HepG2 (cell line): ENCODE data around the gene CACNG4. TPM values are rescaled to one million over a fixed set of nuclear protein-coding genes. Genes with fewer than 3 reads are reported as not detected.

Experiments used
- ATAC-seq: fragments of 200-7000 bp; cut with Tn5 transposase; 3 replicates; pipeline ENCODE4 v1.9.1; 2020; ENCODE audit warnings: mild to moderate bottlenecking, moderate library complexity
- BruUV-seq: library from RNA; stranded (reverse); fragments of 400-500 nt; replicated peaks from 2 replicates; lab custom pipeline; 2021; lab: Mats Ljungman, UMichigan
- CTCF ChIA-PET: fragments of 300-600 bp; formaldehyde crosslinking; extraction: SDS; loops from one replicate; lab custom pipeline; 2021; ENCODE audit warnings: low total read pairs, inconsistent platforms, low intra/inter-chr PET ratio; lab: Yijun Ruan, JAX
- POLR2A ChIA-PET: fragments of 350-600 bp; sonication (Branson Sonifier 250); formaldehyde crosslinking; loops from one replicate; lab custom pipeline; 2020; ENCODE audit warnings: antibody characterized with exemption, inconsistent platforms; lab: Yijun Ruan, JAX
- DNase-seq: peaks from one replicate; pipeline ENCODE4 v3.0.0-alpha.2; 2015; ENCODE audit warnings: low spot score
- FAIRE-seq: peaks from 3 replicates; lab custom pipeline; 2011; peaks lifted over from hg19 to GRCh38; lab: Jason Lieb, UNC
- H2AFZ ChIP-seq: one replicate; pipeline ENCODE4 v1.6.1; 2011; ENCODE audit warnings: low read length, inconsistent platforms
- H3K27ac ChIP-seq: fragments of 300-600 bp; 3 replicates; pipeline ENCODE4 v1.8.0; 2011; ENCODE audit warnings: mixed run types, mild to moderate bottlenecking, mixed read lengths, low read length, inconsistent platforms; ENCODE audit not compliant: insufficient read depth; ENCODE audit errors: extremely low read length
- H3K27me3 ChIP-seq, 2 experiments: fragments of 200-600 bp in 1 of 2; 2 replicates in 1 of 2; 3 replicates in 1 of 2; pipeline versions ENCODE4 v1.6.0 to v1.8.0; 2011; ENCODE audit warnings: low read length in 2 of 2, mild to moderate bottlenecking in 2 of 2, moderate library complexity in 2 of 2, inconsistent platforms in 1 of 2; ENCODE audit not compliant: insufficient read depth in 2 of 2, control insufficient read depth in 1 of 2
- H3K36me3 ChIP-seq, 2 experiments: fragments of 200-600 bp in 1 of 2; replicated peaks in 1 of 2; 2 replicates in 1 of 2; 3 replicates in 1 of 2; pipeline versions ENCODE4 v1.5.1 to v1.8.0; 2011; ENCODE audit warnings: low read length in 2 of 2, inconsistent platforms in 1 of 2; ENCODE audit not compliant: insufficient read depth in 2 of 2, control insufficient read depth in 1 of 2
- H3K4me1 ChIP-seq: 2 replicates; pipeline ENCODE4 v1.5.1; 2012; ENCODE audit warnings: low read length, inconsistent platforms; ENCODE audit not compliant: insufficient read depth
- H3K4me2 ChIP-seq: 2 replicates; pipeline ENCODE4 v1.6.0; 2011; ENCODE audit warnings: low read depth, low read length, inconsistent platforms
- H3K4me3 ChIP-seq, 3 experiments: fragments of 200-600 bp in 1 of 3; sonication (generic), shearing (Covaris generic) in 1 of 3; replicated peaks in 1 of 3; 2 replicates each; pipeline ENCODE4 v1.5.1; 2011 to 2016; ENCODE audit warnings: low read length in 3 of 3, inconsistent platforms in 2 of 3, low read depth in 2 of 3, mild to moderate bottlenecking in 2 of 3, control low read depth in 1 of 3, mixed read lengths in 1 of 3; ENCODE audit not compliant: insufficient read depth in 1 of 3
- H3K79me2 ChIP-seq: one replicate; pipeline ENCODE4 v1.6.1; 2011; ENCODE audit warnings: low read length, inconsistent platforms; ENCODE audit not compliant: insufficient read depth
- H3K9ac ChIP-seq: 2 replicates; pipeline ENCODE4 v1.6.0; 2011; ENCODE audit warnings: mild to moderate bottlenecking, low read depth, low read length, inconsistent platforms; ENCODE audit not compliant: insufficient read depth
- H3K9me3 ChIP-seq: 2 replicates; pipeline ENCODE4 v1.5.1; 2012; ENCODE audit warnings: mild to moderate bottlenecking, low read length
- H4K20me1 ChIP-seq: 2 replicates; pipeline ENCODE4 v1.6.0; 2011; ENCODE audit warnings: inconsistent platforms, mild to moderate bottlenecking, low read length, moderate library complexity; ENCODE audit not compliant: insufficient read depth
- MAF1 ChIP-seq: sonication (generic); formaldehyde crosslinking; IDR thresholded peaks from 2 replicates; pipeline ENCODE4 v1.5.0; 2020; ENCODE audit warnings: missing genetic modification reagents, borderline replicate concordance
- RFXAP ChIP-seq: sonication (generic); formaldehyde crosslinking; IDR thresholded peaks from 2 replicates; pipeline ENCODE4 v1.4.0; 2020; ENCODE audit warnings: missing genetic modification reagents, borderline replicate concordance
- SALL2 ChIP-seq: sonication (generic); formaldehyde crosslinking; IDR thresholded peaks from 2 replicates; pipeline ENCODE4 v1.8.1; 2023; ENCODE audit warnings: mild to moderate bottlenecking, missing genetic modification reagents, inconsistent platforms
- ZNF329 ChIP-seq: sonication (generic); formaldehyde crosslinking; IDR thresholded peaks from 2 replicates; pipeline ENCODE4 v1.9.0; 2021; ENCODE audit warnings: low read depth, mild to moderate bottlenecking, missing genetic modification reagents
- ZNF547 ChIP-seq: sonication (generic); formaldehyde crosslinking; IDR thresholded peaks from 2 replicates; pipeline ENCODE4 v1.5.1; 2020; ENCODE audit warnings: mild to moderate bottlenecking, missing genetic modification reagents
- ZNF652 ChIP-seq: IDR thresholded peaks from 2 replicates; pipeline ENCODE4 v1.6.1; 2016; ENCODE audit warnings: low read depth, borderline replicate concordance
- ZNF792 ChIP-seq: IDR thresholded peaks from 2 replicates; pipeline ENCODE4 v1.6.1; 2016
- WGBS: methylation state at CpG from one replicate; pipeline ENCODE4 v1.1.6; 2017; ENCODE audit warnings: low lambda C conversion rate; 5-methylcytosine and 5-hydroxymethylcytosine counted together
- in situ Hi-C: cut with HindIII; loops from 2 replicates; pipeline ENCODE4 v1.10.0; 2017; ENCODE audit warnings: low pct_unique_long_range_greater_than_20kb; ENCODE audit not compliant: extremely low pct_ligation_motif_present
- intact Hi-C: fragments of 100-400 bp; cut with micrococcal nuclease; formaldehyde crosslinking; loops from one replicate; pipeline ENCODE4 v1.10.0; 2022; ENCODE audit not compliant: unreplicated experiment
- polyA plus RNA-seq, 8 experiments: library from polyadenylated mRNA; depleted of rRNA in 3 of 8; stranded (reverse) in 7 of 8; unstranded in 1 of 8; fragments of >200 nt; fragmentation: Illumina TruSeq in 4 of 8; extraction: Trizol in 4 of 8; gene quantifications; 2 replicates each; pipeline versions ENCODE4 v1.2.1 to v1.2.3, GENCODE V29; 2011 to 2016; ENCODE audit warnings: low read depth in 4 of 8, missing spikeins in 1 of 8, mixed read lengths in 1 of 8; ENCODE audit not compliant: insufficient read depth in 1 of 8
- total RNA-seq, 5 experiments: library from RNA; depleted of rRNA; stranded (reverse); fragments of >200 nt; fragmentation: Illumina TruSeq; extraction: Trizol; gene quantifications; 2 replicates each; pipeline ENCODE4 v1.2.3, GENCODE V29; 2016; ENCODE audit warnings: low read depth in 1 of 5
- TF ChIP-seq, protein P1 (sequence below): sonication (generic); formaldehyde crosslinking; IDR thresholded peaks from 2 replicates; pipeline ENCODE4 v1.8.1; 2023; ENCODE audit warnings: missing genetic modification reagents, inconsistent platforms, borderline replicate concordance
- TF ChIP-seq, protein P2 (sequence below): sonication (generic); formaldehyde crosslinking; IDR thresholded peaks from 2 replicates; pipeline ENCODE4 v1.5.0; 2020; ENCODE audit warnings: missing genetic modification reagents
- TF ChIP-seq, protein P3 (sequence below): sonication (generic); formaldehyde crosslinking; IDR thresholded peaks from 2 replicates; pipeline ENCODE4 v1.4.0; 2020; ENCODE audit warnings: missing genetic modification reagents, borderline replicate concordance
- TF ChIP-seq, protein P4 (sequence below): sonication (generic); formaldehyde crosslinking; IDR thresholded peaks from 2 replicates; pipeline ENCODE4 v1.5.0; 2020; ENCODE audit warnings: missing genetic modification reagents

The CACNG4 gene
- total and polyA plus RNA-seq, 2 of the 13 experiments (the other 11 are each of a cell fraction or from before 2014, with no cell fraction given): 0.09 TPM

DNA sequence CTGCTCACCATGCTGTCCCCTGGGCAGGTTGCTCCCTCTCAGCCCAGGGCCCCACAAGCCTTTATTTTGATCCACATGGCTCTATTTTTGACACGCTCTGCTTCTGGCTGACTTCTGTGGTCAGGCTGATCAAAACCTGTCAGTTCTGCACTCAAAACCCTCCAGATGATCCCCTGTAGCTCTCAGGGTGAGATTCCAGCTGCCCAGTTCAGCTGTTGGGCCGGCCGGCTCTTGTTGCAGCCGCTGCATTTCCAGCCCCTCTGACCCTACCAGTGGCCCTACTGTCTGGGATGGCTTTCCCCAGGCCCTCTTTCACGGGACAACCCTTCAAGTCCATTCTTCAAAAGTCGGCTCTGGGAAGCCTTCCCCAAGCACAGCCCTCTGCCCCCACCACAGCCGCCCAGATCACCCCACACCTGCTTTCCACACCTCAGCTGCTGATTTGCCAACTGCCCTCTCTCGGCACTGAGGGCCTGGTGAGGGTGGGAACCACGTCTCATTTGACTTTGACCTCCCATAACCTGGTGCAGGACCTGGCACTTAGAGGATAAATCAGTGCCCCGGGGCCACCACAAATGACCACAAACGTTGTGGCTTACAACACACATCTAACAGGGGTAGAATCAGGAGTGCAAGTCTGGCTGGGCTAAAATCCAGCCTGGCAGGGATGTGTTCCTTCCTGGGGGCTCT lies 16.3 kb upstream of the CACNG4 start:
- TF ChIP-seq ZNF329 (peak; percentile 93), ZNF652 (CRISPR knock-in tag) (no peak)
- TF ChIP-seq, protein P1, sequence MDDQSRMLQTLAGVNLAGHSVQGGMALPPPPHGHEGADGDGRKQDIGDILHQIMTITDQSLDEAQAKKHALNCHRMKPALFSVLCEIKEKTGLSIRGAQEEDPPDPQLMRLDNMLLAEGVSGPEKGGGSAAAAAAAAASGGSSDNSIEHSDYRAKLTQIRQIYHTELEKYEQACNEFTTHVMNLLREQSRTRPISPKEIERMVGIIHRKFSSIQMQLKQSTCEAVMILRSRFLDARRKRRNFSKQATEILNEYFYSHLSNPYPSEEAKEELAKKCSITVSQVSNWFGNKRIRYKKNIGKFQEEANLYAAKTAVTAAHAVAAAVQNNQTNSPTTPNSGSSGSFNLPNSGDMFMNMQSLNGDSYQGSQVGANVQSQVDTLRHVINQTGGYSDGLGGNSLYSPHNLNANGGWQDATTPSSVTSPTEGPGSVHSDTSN (CRISPR knock-in tag): no peak
- peaks cover 2 to 59% of the 10 kb centered on the region in 2 experiments; a peak in 4 of 5 replicates for H3K27me3 ChIP-seq
- peaks cover 33% of the 10 kb centered on the region for H3K4me1 ChIP-seq
- H4K20me1 ChIP-seq: no peaks in the 10 kb centered on the region
- no peaks in the 10 kb centered on the region for H3K9me3 ChIP-seq
- CTCF ChIA-PET: no interaction called here
- ATAC-seq (no peak), FAIRE-seq (no peak), DNase-seq (no peak)
- no peak overlapping the region for H3K27ac ChIP-seq
- H3K79me2 ChIP-seq: no peaks in the 10 kb centered on the region
- no peak overlapping the region for H3K4me2 ChIP-seq
- H2AFZ ChIP-seq: no peak overlapping the region
- no TSS peak for BruUV-seq
- H3K4me3 ChIP-seq: no peak overlapping the region
- WGBS: 37% methylated on average over 10 of the region's 11 CpGs
- POLR2A ChIA-PET: no interaction called here
- in situ Hi-C loops: no loop called here
- H3K36me3 ChIP-seq: no peaks in the 10 kb centered on the region
- intact Hi-C loops: no loop called here
- H3K9ac ChIP-seq: no peak overlapping the region

DNA sequence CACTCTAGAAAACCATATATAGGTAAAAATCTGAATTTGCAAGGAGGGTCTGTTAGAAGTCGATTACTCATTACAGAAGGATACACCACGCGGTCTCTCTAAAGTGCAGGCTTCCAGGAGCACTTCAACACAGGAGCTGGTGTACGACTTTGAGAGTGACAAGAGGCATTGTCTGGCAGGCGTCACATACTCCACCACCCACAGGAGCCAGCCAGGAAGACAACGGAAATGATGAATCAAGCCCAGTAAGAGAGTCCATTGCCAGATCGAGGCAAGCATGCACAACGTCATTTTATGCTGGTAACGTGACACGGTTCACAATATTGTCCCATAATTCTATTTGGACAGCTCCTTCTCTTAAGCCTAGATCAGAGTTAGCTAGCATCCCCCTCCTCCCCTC lies 15.0 kb upstream of the CACNG4 start:
- H3K4me3 ChIP-seq: no peak overlapping the region
- H4K20me1 ChIP-seq: no peaks in the 10 kb centered on the region
- BruUV-seq: no TSS peak
- in situ Hi-C loops (no loop called here), intact Hi-C loops (no loop called here)
- CTCF ChIA-PET: no interaction called here
- H3K27ac ChIP-seq: no peak overlapping the region
- POLR2A ChIA-PET: no interaction called here
- no peak overlapping the region for H2AFZ ChIP-seq
- H3K4me2 ChIP-seq: no peak overlapping the region
- H3K36me3 ChIP-seq: no peaks in the 10 kb centered on the region
- ATAC-seq (no peak), FAIRE-seq (no peak), DNase-seq (no peak)
- 59% methylated on average over 10 of the region's 10 CpGs for WGBS
- peaks cover 2 to 49% of the 10 kb centered on the region in 2 experiments; a peak in 4 of 5 replicates for H3K27me3 ChIP-seq
- H3K79me2 ChIP-seq: no peaks in the 10 kb centered on the region
- peaks cover 26% of the 10 kb centered on the region for H3K4me1 ChIP-seq
- H3K9me3 ChIP-seq: no peaks in the 10 kb centered on the region
- H3K9ac ChIP-seq: no peak overlapping the region
- TF ChIP-seq ZNF547 (CRISPR knock-in tag): no peak
- TF ChIP-seq MAF1 (CRISPR knock-in tag): no peak
- TF ChIP-seq RFXAP: no peak
- no peak for TF ChIP-seq SALL2 (CRISPR knock-in tag)
- TF ChIP-seq, protein P2, sequence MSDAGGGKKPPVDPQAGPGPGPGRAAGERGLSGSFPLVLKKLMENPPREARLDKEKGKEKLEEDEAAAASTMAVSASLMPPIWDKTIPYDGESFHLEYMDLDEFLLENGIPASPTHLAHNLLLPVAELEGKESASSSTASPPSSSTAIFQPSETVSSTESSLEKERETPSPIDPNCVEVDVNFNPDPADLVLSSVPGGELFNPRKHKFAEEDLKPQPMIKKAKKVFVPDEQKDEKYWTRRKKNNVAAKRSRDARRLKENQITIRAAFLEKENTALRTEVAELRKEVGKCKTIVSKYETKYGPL (CRISPR knock-in tag): no peak
- TF ChIP-seq, protein P3, sequence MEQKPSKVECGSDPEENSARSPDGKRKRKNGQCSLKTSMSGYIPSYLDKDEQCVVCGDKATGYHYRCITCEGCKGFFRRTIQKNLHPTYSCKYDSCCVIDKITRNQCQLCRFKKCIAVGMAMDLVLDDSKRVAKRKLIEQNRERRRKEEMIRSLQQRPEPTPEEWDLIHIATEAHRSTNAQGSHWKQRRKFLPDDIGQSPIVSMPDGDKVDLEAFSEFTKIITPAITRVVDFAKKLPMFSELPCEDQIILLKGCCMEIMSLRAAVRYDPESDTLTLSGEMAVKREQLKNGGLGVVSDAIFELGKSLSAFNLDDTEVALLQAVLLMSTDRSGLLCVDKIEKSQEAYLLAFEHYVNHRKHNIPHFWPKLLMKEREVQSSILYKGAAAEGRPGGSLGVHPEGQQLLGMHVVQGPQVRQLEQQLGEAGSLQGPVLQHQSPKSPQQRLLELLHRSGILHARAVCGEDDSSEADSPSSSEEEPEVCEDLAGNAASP (CRISPR knock-in tag): no peak
- TF ChIP-seq, protein P1 (CRISPR knock-in tag): no peak
- TF ChIP-seq ZNF792 (CRISPR knock-in tag): no peak
- TF ChIP-seq, protein P4, sequence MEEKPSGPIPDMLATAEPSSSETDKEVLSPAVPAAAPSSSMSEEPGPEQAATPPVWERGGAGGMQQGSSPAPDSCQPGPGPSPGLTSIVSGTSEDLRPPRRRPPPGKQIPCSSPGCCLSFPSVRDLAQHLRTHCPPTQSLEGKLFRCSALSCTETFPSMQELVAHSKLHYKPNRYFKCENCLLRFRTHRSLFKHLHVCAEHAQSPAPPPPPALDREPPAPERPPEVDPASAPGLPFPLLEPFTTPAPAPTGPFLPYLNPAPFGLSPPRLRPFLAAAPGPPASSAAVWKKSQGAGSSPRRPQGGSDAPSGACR (CRISPR knock-in tag): no peak
